Measurements from ENCODE around the gene SCN1A.

SCN1A gene

DNA sequence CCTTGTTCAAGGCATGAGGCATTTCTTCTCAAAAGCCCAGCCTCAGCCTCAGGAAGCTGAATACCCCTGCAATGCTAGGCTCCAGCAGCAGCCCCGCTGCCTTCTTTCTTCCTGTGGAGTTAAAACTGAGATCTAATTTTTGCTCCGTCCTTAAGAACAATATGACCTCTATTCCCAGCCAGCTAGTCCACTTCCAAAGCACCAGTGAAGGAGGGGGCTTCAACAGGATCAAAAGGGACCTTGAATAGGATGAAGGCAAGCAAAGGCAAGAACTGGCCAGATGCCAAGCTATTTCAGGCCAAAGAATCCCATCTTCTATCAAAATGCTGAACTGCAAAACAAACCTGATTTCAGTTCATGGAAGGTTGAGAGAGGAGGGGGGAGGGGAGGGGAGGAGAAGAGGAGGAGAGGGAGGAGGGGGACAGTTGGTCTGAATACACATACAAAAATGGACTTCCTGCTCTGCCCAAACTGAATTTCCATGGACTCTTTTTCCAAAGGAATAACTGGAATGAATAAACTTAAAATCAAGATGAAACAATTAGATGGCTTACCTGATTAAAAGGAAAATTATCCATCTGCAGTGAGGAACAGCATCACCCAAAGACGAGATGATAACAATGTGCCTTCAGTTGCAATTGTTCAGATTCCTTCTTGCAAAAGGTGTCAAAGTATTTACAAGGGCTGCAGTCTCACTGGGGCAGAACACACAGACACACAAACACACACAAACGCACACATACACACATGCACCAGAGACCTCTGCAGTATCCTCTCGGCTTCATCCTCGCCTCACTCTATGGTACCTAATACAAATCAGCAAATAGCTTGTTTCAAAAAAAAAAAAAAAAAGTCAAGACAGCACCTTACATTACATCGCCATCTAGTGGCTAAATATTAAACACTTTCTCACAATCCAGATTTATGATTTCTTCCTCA, at the start of gene SCN1A:
SCN1A (minus strand) TSS at position 804 of the 939 bp plus-strand sequence. CDS start 54,399 bp downstream, outside the sequence.
- Histone ChIP-seq H3K4me1 (ENCODE audit: control insufficient read depth in 1 of 2, insufficient read depth in 1 of 2, low read depth in 1 of 2, low read length in 1 of 2) (no peaks in the 10 kb centered on the region), H3K27ac (no peak within 1 kb of the TSS), H3K9me3 (no peaks in the 10 kb centered on the region), H3K27me3 (peaks cover 52% of the 10 kb centered on the region), H3K4me3 (ENCODE audit: low read depth in 1 of 2, low read length in 1 of 2) (no peak within 1 kb of the TSS), H3K36me3 (no peaks in the 10 kb centered on the region)
- TF ChIP-seq, protein P1, sequence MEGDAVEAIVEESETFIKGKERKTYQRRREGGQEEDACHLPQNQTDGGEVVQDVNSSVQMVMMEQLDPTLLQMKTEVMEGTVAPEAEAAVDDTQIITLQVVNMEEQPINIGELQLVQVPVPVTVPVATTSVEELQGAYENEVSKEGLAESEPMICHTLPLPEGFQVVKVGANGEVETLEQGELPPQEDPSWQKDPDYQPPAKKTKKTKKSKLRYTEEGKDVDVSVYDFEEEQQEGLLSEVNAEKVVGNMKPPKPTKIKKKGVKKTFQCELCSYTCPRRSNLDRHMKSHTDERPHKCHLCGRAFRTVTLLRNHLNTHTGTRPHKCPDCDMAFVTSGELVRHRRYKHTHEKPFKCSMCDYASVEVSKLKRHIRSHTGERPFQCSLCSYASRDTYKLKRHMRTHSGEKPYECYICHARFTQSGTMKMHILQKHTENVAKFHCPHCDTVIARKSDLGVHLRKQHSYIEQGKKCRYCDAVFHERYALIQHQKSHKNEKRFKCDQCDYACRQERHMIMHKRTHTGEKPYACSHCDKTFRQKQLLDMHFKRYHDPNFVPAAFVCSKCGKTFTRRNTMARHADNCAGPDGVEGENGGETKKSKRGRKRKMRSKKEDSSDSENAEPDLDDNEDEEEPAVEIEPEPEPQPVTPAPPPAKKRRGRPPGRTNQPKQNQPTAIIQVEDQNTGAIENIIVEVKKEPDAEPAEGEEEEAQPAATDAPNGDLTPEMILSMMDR (IDR thresholded peaks at IDR 0.05) = no peak

DNA sequence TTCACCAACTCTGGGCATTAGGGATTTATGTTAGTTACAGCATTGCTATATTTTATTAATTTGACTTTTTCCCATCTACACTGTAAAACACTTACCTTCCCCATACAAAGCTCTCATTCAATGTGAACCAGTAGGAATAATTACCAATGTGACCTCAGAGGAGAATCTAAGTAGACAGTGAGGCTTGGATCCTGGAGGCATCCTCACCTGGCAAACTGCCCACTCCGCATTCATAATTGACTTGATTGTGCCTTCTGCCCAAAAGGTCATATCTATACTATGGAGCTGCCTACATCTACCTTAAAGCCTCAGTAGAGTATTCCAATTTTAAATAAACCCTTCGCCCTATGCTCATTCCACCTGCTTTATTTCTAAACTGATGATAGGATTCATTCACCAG, 45.4 kb upstream of the SCN1A start:
- Histone ChIP-seq H3K4me3 (ENCODE audit: low read depth in 1 of 2, low read length in 1 of 2) (no peak overlapping the region), H3K36me3 (no peaks in the 10 kb centered on the region), H3K9me3 (no peaks in the 10 kb centered on the region), H3K27me3 (no peaks in the 10 kb centered on the region), H3K4me1 (ENCODE audit: control insufficient read depth in 1 of 2, insufficient read depth in 1 of 2, low read depth in 1 of 2, low read length in 1 of 2) (no peaks in the 10 kb centered on the region), H3K27ac (no peak overlapping the region)
- TF ChIP-seq, protein P1 (IDR thresholded peaks at IDR 0.05) = no peak

DNA sequence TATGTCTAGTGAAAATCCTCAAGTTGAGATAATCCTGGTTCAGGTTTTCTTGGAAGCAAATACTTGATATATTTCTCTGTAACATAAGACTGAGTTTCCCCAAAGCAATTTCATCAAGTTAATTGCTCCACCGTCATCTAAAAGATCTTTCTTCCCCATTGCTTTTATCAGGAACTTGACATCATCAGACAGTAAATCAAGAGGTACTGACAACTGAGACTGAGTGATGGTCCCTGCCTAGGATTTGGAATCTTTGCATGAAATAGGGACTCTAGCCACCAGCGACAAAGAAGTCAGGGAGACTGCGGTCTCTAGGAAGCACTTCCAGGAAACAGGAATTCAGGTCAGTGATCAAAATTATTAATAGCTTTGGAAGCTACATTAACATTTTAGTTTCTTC, 43.4 kb upstream of the SCN1A start:
- Histone ChIP-seq H3K36me3 (no peaks in the 10 kb centered on the region), H3K4me1 (ENCODE audit: control insufficient read depth in 1 of 2, insufficient read depth in 1 of 2, low read depth in 1 of 2, low read length in 1 of 2) (no peaks in the 10 kb centered on the region), H3K27me3 (no peaks in the 10 kb centered on the region), H3K9me3 (no peaks in the 10 kb centered on the region), H3K4me3 (ENCODE audit: low read depth in 1 of 2, low read length in 1 of 2) (no peak overlapping the region), H3K27ac (no peak overlapping the region)
- TF ChIP-seq, protein P1 (IDR thresholded peaks at IDR 0.05) = no peak

DNA sequence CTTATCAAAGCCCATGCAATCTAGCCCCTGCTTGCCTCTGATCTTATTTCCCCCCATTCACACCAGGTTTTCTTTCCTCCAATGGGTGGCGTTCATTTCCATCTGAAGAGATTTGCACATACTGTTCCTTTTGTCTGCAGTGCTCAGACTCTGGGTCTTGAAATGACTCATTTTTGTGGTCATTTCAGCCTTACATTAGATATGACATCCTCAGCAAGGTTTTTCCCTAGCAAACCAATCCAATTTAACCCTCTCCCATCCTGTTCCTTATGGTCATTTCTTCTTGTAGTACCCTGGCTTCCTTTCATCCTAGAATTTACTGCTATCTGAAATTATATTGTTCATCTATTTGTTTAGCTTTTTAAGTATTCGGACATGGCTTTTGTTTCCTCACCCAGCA, 42.5 kb upstream of the SCN1A start:
- H3K4me1 ChIP-seq (ENCODE audit: control insufficient read depth in 1 of 2, insufficient read depth in 1 of 2, low read depth in 1 of 2, low read length in 1 of 2) = no peaks in the 10 kb centered on the region
- no peaks in the 10 kb centered on the region for H3K27me3 ChIP-seq
- no peak overlapping the region for H3K4me3 ChIP-seq (ENCODE audit: low read depth in 1 of 2, low read length in 1 of 2)
- no peak overlapping the region for H3K27ac ChIP-seq
- no peaks in the 10 kb centered on the region for H3K9me3 ChIP-seq
- TF ChIP-seq, protein P1 (IDR thresholded peaks at IDR 0.05) = no peak
- no peaks in the 10 kb centered on the region for H3K36me3 ChIP-seq

DNA sequence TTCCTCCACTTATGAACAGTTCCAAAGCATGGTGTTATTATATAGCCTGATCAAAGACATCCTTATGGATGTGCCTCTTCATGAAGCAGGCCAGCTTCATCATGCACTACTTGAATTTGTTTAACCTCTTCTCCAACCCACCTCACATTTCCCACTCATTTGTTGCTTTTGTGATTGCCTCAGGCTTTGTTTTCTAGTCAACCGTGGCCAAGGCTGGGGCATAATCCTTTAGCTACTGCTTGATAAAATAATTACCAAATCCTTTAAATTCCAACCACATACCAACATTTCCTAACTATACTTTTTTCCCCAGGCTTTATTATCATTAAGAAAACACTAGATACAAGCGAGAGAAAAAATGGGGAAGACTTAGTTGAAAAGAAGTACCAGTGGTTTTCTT, 39.6 kb upstream of the SCN1A start:
- Histone ChIP-seq H3K36me3 (no peaks in the 10 kb centered on the region), H3K9me3 (no peaks in the 10 kb centered on the region), H3K4me1 (ENCODE audit: control insufficient read depth in 1 of 2, insufficient read depth in 1 of 2, low read depth in 1 of 2, low read length in 1 of 2) (no peaks in the 10 kb centered on the region), H3K27me3 (no peaks in the 10 kb centered on the region), H3K27ac (no peak overlapping the region), H3K4me3 (ENCODE audit: low read depth in 1 of 2, low read length in 1 of 2) (no peak overlapping the region)
- TF ChIP-seq, protein P1 (IDR thresholded peaks at IDR 0.05) = no peak
